Measurements from ENCODE around the gene RAF1.
"Not testable (repeated sequence)": the region's sequence is repeated elsewhere in the genome, so short reads cannot be mapped to it uniquely, and the experiment has no call there.

RAF1 gene

DNA sequence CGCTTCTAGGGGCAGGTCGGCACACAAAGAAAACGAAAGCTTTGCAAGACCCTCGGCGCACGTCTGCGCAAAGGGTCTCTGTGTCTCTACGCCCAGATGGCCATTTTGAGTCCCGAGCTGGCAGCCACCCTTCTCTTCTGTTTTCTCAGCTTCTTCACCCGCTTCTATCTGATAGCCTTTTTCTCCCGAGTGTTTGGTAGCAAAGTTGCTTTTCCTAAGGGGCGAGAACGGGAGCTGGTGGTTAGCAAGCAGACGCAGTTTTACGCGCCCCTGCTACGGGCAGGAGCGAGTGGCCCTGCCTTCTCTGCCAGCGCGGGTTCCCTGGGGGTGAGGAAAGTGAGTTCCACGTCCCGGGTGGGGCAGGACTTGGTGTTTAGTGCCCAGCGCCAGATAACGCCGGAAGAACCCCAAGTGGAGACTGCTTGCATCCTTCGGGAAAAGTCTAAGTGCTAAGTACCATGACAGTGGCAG is 110.0 kb downstream of the RAF1 start:
- Histone ChIP-seq H3K4me1 (ENCODE audit: control insufficient read depth, insufficient read depth, low read length) (peaks cover 4% of the 10 kb centered on the region), H3K27me3 (ENCODE audit: control insufficient read depth, insufficient read depth, low read length) (no peaks in the 10 kb centered on the region), H3K36me3 (ENCODE audit: control insufficient read depth, insufficient read depth, low read length) (no peaks in the 10 kb centered on the region), H3K9me3 (ENCODE audit: control insufficient read depth, insufficient read depth, low read length) (no peaks in the 10 kb centered on the region), H3K9ac (ENCODE audit: low read depth, low read length) (peak overlapping the region; percentile 74), H3K4me3 (ENCODE audit: low read depth, low read length) (peak overlapping the region; percentile 46)

GRCh38 chr3:12549971-12550760 is 113.8 kb downstream of the RAF1 start:
- H3K27me3 ChIP-seq (ENCODE audit: control insufficient read depth, insufficient read depth, low read length), result no peaks in the 10 kb centered on the region
- H3K9ac ChIP-seq (ENCODE audit: low read depth, low read length), result no peak overlapping the region
- H3K4me1 ChIP-seq (ENCODE audit: control insufficient read depth, insufficient read depth, low read length), result no peaks in the 10 kb centered on the region
- no peaks in the 10 kb centered on the region for H3K36me3 ChIP-seq (ENCODE audit: control insufficient read depth, insufficient read depth, low read length)
- no peak overlapping the region for H3K4me3 ChIP-seq (ENCODE audit: low read depth, low read length)
- H3K9me3 ChIP-seq (ENCODE audit: control insufficient read depth, insufficient read depth, low read length), result no peaks in the 10 kb centered on the region

- H3K36me3 ChIP-seq (ENCODE audit: control insufficient read depth, insufficient read depth, low read length), result no peaks in the 10 kb centered on the region
- H3K4me1 ChIP-seq (ENCODE audit: control insufficient read depth, insufficient read depth, low read length), result peaks cover 3% of the 10 kb centered on the region
- H3K9me3 ChIP-seq (ENCODE audit: control insufficient read depth, insufficient read depth, low read length), result no peaks in the 10 kb centered on the region
- H3K4me3 ChIP-seq (ENCODE audit: low read depth, low read length), result peak within 1 kb of the TSS; percentile 1
- no peaks in the 10 kb centered on the region for H3K27me3 ChIP-seq (ENCODE audit: control insufficient read depth, insufficient read depth, low read length)
- no peak within 1 kb of the TSS for H3K9ac ChIP-seq (ENCODE audit: low read depth, low read length)
Observed at GRCh38 chr3:12545473-12545791, 118.5 kb downstream of the RAF1 start, which contains the start of gene MKRN2OS. TSS of gene MKRN2OS (minus strand) at chr3:12545499. CDS start at chr3:12545464, 35 bp downstream.

DNA sequence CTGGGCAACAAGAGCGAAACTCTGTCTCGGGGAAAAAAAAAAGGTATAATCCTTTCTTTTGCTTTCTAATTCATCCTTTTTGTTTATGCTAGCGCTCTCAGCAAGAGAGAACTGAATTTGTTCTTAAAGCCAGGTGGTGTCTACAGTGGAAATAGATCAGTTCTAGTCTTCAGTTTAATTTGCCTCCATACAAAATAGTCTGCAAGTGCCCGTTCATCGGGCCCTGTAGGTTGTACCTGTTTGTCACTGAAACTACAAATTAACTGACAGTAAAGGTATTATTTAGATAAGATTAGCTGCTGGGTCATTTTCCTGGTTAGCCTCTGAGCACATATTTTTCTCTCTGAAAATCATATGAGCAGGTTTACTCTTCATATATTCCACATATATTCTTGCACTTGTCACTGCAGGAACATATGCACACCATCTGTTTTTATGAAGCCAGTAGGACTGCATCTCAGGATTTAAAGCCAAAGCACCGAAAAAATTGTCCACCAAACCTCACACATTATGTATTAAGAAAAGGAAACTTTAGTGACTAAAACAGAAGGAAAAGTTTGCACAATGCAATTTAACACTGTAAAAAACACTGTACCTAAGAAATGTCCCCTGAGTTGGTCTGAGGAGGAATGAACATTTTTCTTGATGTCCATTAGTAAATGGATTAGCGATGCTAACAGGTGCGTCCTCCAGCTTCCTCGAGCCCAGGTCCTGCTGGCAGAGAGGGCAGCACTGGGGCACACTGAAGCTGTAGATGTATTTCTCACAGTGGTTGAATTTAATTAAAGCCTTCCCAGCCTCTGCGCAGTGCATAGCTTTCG is 119.1 kb downstream of the RAF1 start:
- no peaks in the 10 kb centered on the region for H3K9me3 ChIP-seq (ENCODE audit: control insufficient read depth, insufficient read depth, low read length)
- peaks cover 3% of the 10 kb centered on the region for H3K4me1 ChIP-seq (ENCODE audit: control insufficient read depth, insufficient read depth, low read length)
- H3K27me3 ChIP-seq (ENCODE audit: control insufficient read depth, insufficient read depth, low read length), result no peaks in the 10 kb centered on the region
- H3K4me3 ChIP-seq (ENCODE audit: low read depth, low read length), result peak overlapping the region; percentile 1
- no peak overlapping the region for H3K9ac ChIP-seq (ENCODE audit: low read depth, low read length)
- H3K36me3 ChIP-seq (ENCODE audit: control insufficient read depth, insufficient read depth, low read length), result peaks cover 3% of the 10 kb centered on the region

DNA sequence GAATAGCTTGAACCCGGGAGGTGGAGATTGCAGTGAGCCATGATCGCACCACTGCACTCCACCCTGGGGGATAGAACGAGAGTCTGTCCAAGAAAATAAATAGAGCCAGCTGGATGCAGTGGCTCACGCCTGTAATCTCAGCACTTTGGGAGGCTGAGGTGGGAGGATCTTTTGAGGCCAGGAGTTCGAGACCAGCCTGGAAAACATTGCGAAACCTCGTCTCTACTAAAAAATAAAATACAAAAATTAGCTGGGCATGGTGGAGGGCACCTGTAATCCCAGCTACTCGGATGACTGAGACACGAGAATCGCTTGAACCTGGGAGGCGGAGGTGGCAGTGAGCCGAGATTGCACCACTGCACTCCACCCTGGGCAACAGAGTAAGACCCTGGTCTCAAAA is 120.4 kb downstream of the RAF1 start:
- not testable (repeated sequence) for H3K36me3 ChIP-seq (ENCODE audit: control insufficient read depth, insufficient read depth, low read length); H3K9me3 ChIP-seq (ENCODE audit: control insufficient read depth, insufficient read depth, low read length); H3K9ac ChIP-seq (ENCODE audit: low read depth, low read length); H3K4me3 ChIP-seq (ENCODE audit: low read depth, low read length); H3K4me1 ChIP-seq (ENCODE audit: control insufficient read depth, insufficient read depth, low read length); H3K27me3 ChIP-seq (ENCODE audit: control insufficient read depth, insufficient read depth, low read length)

DNA sequence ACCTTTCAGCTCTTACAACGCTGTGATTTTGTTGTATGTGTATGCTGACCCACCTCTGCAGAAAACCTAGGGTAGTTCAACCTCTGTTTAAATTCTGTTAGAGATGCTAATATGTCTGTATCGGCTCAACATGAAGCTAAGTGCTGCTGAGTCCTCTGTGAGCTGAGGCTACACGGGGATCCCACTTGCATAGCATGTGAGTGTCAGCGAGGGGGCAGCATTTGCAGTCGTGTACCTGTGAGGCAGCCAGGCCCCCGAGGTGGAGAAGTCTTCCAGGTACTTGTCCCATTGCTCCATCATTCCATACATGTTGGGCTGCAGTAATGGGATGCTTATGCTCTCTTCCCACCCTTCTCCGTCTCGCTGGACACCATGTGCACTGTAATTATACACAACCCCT is 122.3 kb downstream of the RAF1 start:
- Histone ChIP-seq H3K4me3 (ENCODE audit: low read depth, low read length) (no peak overlapping the region), H3K27me3 (ENCODE audit: control insufficient read depth, insufficient read depth, low read length) (no peaks in the 10 kb centered on the region), H3K4me1 (ENCODE audit: control insufficient read depth, insufficient read depth, low read length) (peaks cover 3% of the 10 kb centered on the region), H3K9ac (ENCODE audit: low read depth, low read length) (no peak overlapping the region), H3K9me3 (ENCODE audit: control insufficient read depth, insufficient read depth, low read length) (no peaks in the 10 kb centered on the region), H3K36me3 (ENCODE audit: control insufficient read depth, insufficient read depth, low read length) (peaks cover 6% of the 10 kb centered on the region)

DNA sequence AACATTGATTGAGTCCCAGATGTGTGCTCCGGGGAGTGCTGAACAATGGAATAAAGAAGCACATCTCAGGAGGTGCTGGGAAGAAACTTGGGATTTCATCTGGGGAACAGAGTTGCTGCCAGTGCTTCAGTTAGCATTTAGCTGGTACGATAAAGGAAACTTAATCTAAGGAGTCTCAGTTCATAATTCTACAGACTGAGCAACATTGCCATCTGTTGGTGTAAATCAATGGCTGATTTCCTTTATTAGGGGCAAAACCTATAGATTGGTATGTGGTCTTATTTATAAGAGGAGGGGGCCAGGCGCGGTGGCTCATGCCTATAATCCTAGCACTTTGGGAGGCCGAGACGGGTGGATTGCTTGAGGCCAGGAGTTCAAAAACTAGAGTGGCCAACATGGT is 127.5 kb downstream of the RAF1 start:
- Histone ChIP-seq H3K4me1 (ENCODE audit: control insufficient read depth, insufficient read depth, low read length) (no peaks in the 10 kb centered on the region), H3K36me3 (ENCODE audit: control insufficient read depth, insufficient read depth, low read length) (peaks cover 18% of the 10 kb centered on the region), H3K27me3 (ENCODE audit: control insufficient read depth, insufficient read depth, low read length) (no peaks in the 10 kb centered on the region), H3K9ac (ENCODE audit: low read depth, low read length) (no peak overlapping the region), H3K9me3 (ENCODE audit: control insufficient read depth, insufficient read depth, low read length) (no peaks in the 10 kb centered on the region), H3K4me3 (ENCODE audit: low read depth, low read length) (no peak overlapping the region)

All from iPS-15b (cell line).